Measurements from ENCODE around the gene GMPPA.

Gene GMPPA

DNA sequence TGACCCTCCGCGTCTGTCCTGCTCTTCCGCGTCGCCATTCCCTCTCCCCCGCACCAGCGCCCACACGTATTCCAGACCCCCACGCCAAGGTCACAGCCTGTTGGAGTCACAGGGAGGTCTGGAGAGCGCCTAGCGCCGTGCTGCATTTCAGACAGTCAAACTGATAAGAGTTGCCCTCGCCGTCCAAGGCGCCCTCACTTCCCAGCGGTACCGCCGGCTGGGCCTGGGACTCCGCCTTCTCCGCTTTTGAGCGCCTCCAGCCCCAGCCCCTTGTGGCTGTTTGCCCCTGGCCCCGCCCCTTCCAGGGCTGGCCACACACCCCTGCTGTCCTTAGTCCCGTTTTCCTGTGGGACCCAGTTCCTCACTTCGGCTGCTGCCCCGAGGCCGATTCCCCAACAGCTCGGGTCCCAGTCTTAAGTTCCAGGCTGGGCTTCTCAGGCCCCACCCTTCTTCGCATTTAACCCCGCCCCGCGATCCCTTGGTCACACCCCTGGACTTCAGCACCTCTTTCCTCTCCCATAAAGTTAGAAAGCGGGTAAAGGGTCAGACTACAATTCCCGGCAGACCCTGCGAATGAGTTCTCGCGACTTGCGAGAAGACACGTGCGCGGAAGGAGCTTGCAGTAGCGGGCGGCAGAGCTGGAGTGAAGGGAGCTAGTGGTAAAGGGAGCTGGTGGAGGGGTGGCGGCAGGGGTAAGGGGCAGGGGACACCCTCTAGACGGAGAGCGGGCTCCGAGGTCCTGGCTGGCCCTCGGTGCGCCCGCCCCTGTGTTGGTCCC is at the start of gene GMPPA:
Gene GMPPA, plus strand, starts transcription at position 612 of the 778 bp plus-strand sequence. CDS start 1,085 bp downstream, outside the sequence.
- peak; percentile 100 for DNase-seq

- no peak for DNase-seq
Observed at GRCh38 chr2:219449609-219450008, 49.1 kb upstream of the GMPPA start.

- peak; percentile 46 for DNase-seq
Observed at GRCh38 chr2:219451661-219452360, 46.9 kb upstream of the GMPPA start.

DNA sequence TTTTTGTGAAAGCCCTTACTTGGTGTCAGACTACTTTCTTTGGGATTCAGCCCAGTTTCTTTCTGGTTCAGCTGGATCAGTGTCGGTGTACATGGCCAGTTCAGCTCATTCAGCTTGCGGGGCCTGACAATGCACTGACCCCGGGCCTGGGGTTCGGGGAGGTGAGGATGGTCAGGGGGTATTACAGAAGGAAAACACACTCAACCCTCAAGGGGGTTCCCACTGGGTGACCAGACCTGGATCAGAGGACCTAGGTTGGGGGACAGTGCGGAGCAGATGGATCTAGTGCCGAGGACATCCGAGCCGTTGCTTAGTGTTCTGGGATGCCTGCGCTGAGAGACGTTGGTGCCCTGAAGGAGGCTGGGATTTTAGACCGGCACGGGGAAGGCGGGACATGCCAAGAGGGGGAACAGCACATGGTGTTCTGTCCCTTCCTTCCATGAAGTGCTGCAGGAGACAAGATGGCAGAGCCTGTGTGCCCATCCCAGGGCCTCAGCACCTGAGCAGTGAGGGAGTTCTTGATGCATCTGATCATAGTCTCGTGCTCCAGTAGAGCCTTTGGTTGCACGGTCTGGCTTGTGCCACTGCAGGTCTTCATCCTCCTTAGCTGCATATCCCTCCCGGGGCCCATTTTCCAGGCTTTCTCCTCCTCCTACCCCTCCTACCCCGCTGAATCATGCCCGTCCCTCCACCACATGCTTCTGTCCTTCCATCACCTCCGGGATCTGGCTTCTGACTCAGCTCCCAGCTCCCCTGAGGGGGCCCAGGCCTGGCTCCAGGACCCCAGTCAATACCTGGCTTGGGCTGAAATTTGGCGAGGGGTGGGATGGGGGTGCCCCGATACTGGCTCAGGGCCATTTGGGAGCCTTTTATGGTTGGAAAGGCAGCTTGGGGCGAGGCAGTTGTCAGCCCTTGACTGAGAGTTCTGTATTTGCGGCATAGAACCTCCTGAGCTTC is 46.1 kb upstream of the GMPPA start:
- DNase-seq = peak; percentile 98

DNA sequence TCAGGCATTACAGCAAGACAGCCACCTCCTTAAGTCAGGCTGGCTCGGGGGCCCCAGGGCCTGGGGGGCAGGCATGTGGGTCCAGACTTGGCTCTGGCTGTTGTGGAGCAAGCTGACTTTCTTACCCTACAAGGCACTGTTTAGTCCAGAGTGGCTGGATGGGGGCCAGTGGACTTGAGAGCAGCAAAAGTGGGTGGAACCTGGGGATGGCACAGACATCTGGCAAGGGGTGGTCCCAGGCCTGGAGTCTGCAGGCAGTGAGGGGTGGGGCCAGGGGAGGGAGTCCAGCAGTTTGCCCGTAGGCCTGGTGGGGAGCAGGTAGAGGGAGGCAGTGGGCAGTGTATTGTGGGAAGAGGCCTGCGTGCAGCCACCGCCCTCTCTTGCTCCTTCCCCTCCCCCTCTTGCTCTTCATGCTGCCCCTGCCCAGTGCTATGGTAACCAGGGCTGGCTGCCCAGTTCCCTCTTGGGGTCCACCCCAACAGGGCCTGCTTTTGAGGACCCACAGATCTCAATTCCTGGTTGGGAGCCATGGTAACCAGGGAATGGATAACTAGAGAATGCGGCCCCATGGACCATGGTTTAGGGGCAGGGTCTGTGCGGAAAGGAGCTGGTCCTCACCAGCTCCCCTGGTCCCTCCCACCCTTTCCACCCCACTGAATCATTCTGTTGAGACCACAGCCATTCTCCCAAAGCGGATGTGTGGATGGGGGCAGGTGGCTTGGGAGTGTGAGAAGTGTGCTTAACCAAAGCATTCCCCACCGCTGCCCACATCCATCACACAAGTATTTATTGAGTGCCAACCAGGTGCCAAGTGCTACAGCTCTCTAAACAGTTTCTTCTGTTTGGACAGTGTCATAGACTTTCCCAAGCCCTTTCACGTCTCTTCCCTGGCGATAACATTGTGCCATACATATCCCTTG is 44.8 kb upstream of the GMPPA start:
- peak; percentile 94 for DNase-seq

- DNase-seq = no peak
Observed at GRCh38 chr2:219455581-219455980, 43.1 kb upstream of the GMPPA start.

GRCh38 chr2:219457784-219458369 is 40.8 kb upstream of the GMPPA start:
- DNase-seq = no peak

- no peak for DNase-seq
Observed at GRCh38 chr2:219458996-219459395, 39.7 kb upstream of the GMPPA start.

GRCh38 chr2:219459460-219460311 is 39.0 kb upstream of the GMPPA start:
- DNase-seq = peak; percentile 70

DNA sequence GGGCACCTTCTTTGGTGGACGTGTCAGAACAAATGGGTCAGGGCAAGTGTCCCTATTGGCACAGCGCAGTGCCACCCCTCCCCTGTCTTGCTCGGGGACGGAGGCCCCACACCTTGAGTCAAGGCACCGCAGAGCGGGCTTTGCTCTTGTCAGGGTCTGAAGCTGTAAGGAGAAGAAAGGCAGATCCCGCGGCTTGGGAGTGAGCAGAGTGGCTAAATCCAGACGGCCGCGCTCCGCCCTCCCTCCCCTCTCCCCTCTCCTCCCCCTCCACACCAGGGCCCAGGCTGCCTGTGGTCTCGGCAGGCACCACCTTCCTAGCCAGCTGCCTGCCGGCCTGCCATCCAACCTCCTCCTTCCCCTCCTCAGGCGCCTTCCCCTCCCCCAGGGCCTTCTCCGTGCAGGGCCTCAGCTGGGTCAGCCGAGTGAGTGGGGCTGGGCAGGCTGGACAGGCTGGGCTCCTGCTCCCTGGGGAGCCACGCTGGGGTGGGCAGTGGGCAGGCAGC is 38.2 kb upstream of the GMPPA start:
- no peak for DNase-seq

DNA sequence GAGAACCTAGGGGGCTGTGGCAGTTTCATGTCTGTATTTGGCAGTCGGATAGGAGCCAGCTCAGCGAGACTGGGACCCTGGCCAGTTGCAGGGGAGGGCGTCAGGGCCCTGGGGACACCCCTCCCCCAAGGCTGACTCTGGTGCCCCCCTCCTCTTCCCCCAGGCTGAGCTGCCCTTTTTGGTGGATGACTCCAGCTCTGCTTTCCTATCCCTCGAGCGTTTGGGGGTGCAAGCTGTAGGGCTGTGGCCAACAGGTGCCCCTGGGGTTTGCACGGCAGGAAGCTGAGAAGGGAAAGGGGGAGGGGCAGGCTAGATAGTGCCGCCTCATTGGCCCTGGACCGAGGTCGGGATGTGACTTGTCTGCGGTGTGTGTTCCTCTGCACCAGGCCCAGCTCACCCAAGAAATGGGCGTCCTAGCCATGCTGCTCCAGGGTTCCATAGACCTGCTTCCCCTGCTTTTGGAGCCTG is 37.6 kb upstream of the GMPPA start:
- DNase-seq = no peak

DNA sequence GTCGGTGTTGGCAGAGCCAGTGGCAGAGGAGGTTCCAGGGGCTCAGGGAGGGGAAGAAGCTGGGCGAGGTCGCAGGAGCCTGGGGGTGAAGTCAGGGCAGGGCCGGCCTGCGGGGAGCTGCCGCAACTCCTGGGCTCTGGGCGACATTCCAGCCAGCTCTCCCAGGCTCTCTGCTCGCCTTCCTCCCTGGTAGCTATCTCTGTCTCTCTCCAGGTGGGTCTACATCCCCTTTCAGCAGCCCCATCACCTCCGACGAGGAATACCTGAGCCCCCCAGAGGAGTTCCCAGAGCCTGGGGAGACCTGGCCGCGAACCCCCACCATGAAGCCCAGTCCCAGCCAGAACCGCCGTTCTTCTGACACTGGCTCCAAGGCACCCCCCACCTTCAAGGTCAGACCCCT is 37.0 kb upstream of the GMPPA start:
- DNase-seq = no peak

DNA sequence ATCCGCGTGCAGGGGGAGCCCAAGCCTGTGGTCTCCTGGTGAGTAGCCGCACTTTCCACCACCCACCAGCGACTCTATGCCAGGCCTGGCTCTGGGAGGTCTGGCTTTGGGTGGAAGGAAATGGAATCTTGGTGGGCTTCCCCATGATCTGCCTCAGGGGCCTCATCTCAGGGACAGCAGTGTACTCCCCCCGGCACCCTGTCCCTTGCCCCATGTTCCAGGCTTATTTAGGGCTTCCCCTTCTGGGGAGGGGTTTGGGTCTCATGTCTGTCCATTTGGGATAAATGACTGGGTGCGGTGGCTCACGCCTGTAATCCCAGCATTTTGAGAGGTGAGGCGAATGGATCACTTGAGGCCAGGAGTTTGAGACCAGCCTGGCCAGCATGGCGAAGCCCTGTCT is 36.3 kb upstream of the GMPPA start:
- no peak for DNase-seq

GRCh38 chr2:219464286-219465032 is 34.2 kb upstream of the GMPPA start:
- no peak for DNase-seq

- DNase-seq = no peak
Observed at GRCh38 chr2:219465659-219466561, 32.8 kb upstream of the GMPPA start.

GRCh38 chr2:219466816-219467735 is 31.6 kb upstream of the GMPPA start:
- no peak for DNase-seq

DNA sequence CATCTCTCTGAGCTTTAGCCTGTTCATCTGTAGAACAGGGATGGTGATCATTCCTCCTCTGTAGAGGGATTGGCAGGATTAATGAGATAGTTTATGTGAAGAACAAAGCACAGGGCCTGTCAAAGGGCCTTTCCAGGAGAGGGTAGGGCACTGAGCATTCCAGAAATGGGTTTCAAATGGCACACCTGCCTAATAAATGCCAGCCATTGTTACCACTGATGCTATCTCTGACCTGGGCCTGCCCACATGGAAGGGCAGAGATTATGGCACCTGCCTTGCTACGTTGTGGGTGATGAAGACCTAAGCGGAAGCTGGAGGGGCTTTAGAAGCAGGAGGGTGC is 31.0 kb upstream of the GMPPA start:
- no peak for DNase-seq
